HG02623 (cell line): ENCODE measurements around the gene RPL39L.
"Not testable (repeated sequence)": the region's sequence is repeated elsewhere in the genome, so short reads cannot be mapped to it uniquely, and the experiment has no call there.

Source experiments
- ATAC-seq: cut with Tn5 transposase; IDR thresholded peaks from one replicate; pipeline ENCODE4 v1.9.1; 2021; ENCODE audit warnings: moderate library complexity; ENCODE audit not compliant: unreplicated experiment

Gene RPL39L

GRCh38 chr3:187145149-187145895, 6.0 kb upstream of the RPL39L start:
- ATAC-seq = no peak

GRCh38 chr3:187139895-187140253, 578 bp upstream of the RPL39L start:
- no peak for ATAC-seq

GRCh38 chr3:187136936-187137335, 2.4 kb downstream of the RPL39L start:
- ATAC-seq = no peak

- no peak for ATAC-seq
These were observed 3.0 kb downstream of the RPL39L start for GRCh38 chr3:187136337-187136736.

- not testable (repeated sequence) for ATAC-seq
These were observed 4.1 kb downstream of the RPL39L start for GRCh38 chr3:187135172-187135690.

GRCh38 chr3:187133181-187133580, 6.1 kb downstream of the RPL39L start:
- not testable (repeated sequence) for ATAC-seq

GRCh38 chr3:187132666-187133065, 6.6 kb downstream of the RPL39L start:
- no peak for ATAC-seq

- no peak for ATAC-seq
These were observed 7.3 kb downstream of the RPL39L start for GRCh38 chr3:187131981-187132380.

GRCh38 chr3:187130346-187131066, 8.8 kb downstream of the RPL39L start:
- no peak for ATAC-seq

- ATAC-seq = peak; percentile 91
These were observed 13.8 kb downstream of the RPL39L start for GRCh38 chr3:187125319-187126031.

GRCh38 chr3:187122261-187122660, 17.0 kb downstream of the RPL39L start:
- ATAC-seq = no peak

GRCh38 chr3:187120326-187120725, 19.0 kb downstream of the RPL39L start:
- no peak for ATAC-seq

- ATAC-seq = no peak
These were observed 24.8 kb downstream of the RPL39L start for GRCh38 chr3:187114511-187114910.

GRCh38 chr3:187112934-187113793, 26.1 kb downstream of the RPL39L start:
- no peak for ATAC-seq

- no peak for ATAC-seq
These were observed 29.1 kb downstream of the RPL39L start for GRCh38 chr3:187110156-187110555.

GRCh38 chr3:187107989-187108388, 31.3 kb downstream of the RPL39L start:
- no peak for ATAC-seq

GRCh38 chr3:187105700-187106099, 33.6 kb downstream of the RPL39L start:
- no peak for ATAC-seq

GRCh38 chr3:187104933-187105332, 34.4 kb downstream of the RPL39L start:
- no peak for ATAC-seq

- no peak for ATAC-seq
These were observed 35.0 kb downstream of the RPL39L start for GRCh38 chr3:187104342-187104741.

- no peak for ATAC-seq
These were observed 36.0 kb downstream of the RPL39L start for GRCh38 chr3:187103251-187103650.
